ENCODE measurements around the gene RNF20. TPM values are rescaled to one million over a fixed set of nuclear protein-coding genes. Genes with fewer than 3 reads are reported as not detected.

Gene RNF20
- polyA plus RNA-seq, 1 donor (not counting 4 experiments of a cell fraction or from before 2014, with no cell fraction given) = 28.8 TPM

DNA sequence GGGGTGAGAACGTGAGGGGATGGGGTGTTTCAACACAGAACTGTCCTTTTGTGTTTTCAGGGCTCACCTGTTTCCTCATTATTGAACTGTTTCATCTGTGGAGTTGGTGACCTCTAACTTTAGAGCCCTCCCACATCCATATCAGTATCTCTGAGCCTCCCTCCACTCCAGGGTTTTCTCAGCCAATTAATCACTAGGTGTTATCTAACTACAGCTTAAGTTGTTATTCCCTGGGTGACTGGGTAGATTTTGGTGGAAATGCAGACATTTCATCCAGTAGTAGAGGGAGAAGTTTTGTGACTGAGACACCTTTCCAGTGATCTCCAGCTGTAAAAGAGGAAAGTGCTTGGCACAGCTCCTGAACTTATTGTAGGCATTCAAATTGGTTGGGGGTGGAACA, 37.5 kb downstream of the RNF20 start:
- no peaks in the 10 kb centered on the region for H3K9me3 ChIP-seq (ENCODE audit: control insufficient read depth, low read depth, low read length)
- peaks cover 2 to 3% of the 10 kb centered on the region in 2 experiments for H3K36me3 ChIP-seq (ENCODE audit: control insufficient read depth in 2 of 2, extremely low read depth in 1 of 2, insufficient read depth in 2 of 2, low read length in 2 of 2)
- TF ChIP-seq CTCF (optimal IDR thresholded peaks at IDR 0.05 in 1 of 3, IDR thresholded peaks at IDR 0.05 in 1 of 3, conservative IDR thresholded peaks at IDR 0.05 in 1 of 3; ENCODE audit: extremely low read depth in 1 of 3, insufficient read depth in 2 of 3, low read length in 3 of 3) (no peak), EZH2 (IDR thresholded peaks at IDR 0.05; ENCODE audit: low read length) (no peak)
- H3K4me2 ChIP-seq (ENCODE audit: control insufficient read depth, extremely low read depth, insufficient read depth, low read depth, low read length) = no peak overlapping the region
- H3K4me3 ChIP-seq (ENCODE audit: control insufficient read depth in 2 of 3, extremely low read depth in 1 of 3, insufficient read depth in 2 of 3, low read depth in 1 of 3, low read length in 3 of 3) = no peak overlapping the region
- no peaks in the 10 kb centered on the region for H4K20me1 ChIP-seq (ENCODE audit: control insufficient read depth, extremely low read depth, insufficient read depth, low read length)
- DNase-seq (ENCODE audit: low read depth, low spot score) (no peak), FAIRE-seq (no peak)
- H3K27ac ChIP-seq (ENCODE audit: control insufficient read depth, insufficient read depth, low read length) = no peak overlapping the region
- no peak overlapping the region for H2AFZ ChIP-seq (ENCODE audit: control insufficient read depth, low read length)
- dilution Hi-C loops (cut with MboI; ENCODE audit: extremely low pct_ligation_motif_present, low sequenced_read_pairs) = no loop called here
- no peaks in the 10 kb centered on the region for H3K4me1 ChIP-seq (ENCODE audit: control insufficient read depth, extremely low read depth, insufficient read depth, low read length)
- H3K9me1 ChIP-seq (ENCODE audit: control insufficient read depth, extremely low read depth, insufficient read depth, low read length) = no peaks in the 10 kb centered on the region
- no peak overlapping the region for H3K9ac ChIP-seq (ENCODE audit: control insufficient read depth, extremely low read depth, insufficient read depth, low read length)
- no peaks in the 10 kb centered on the region for H3K79me2 ChIP-seq (ENCODE audit: control insufficient read depth, insufficient read depth, low read length)
- no peaks in the 10 kb centered on the region for H3K27me3 ChIP-seq (ENCODE audit: control insufficient read depth, extremely low read depth, insufficient read depth, low read length)

DNA sequence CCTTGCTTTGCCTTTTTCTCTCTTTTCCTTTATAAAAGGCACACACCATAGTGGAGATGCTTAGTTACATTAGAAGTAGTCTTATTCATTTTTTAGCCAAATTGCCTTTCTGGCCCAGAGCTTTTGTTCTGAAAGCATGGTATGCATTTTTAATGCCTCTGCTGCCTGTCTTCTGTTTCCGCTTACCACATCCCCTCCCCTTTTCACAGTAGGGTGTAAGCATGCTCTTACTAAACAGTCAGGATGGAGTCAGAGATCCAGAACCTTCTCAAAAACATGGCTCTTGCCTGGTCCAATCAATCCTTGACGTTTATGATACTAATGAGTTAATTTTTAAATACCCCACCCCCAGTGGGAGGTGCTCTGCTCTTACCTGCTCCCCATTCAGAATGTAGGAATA, 38.7 kb downstream of the RNF20 start:
- TF ChIP-seq EZH2 (IDR thresholded peaks at IDR 0.05; ENCODE audit: low read length) = no peak
- TF ChIP-seq CTCF (optimal IDR thresholded peaks at IDR 0.05 in 1 of 3, IDR thresholded peaks at IDR 0.05 in 1 of 3, conservative IDR thresholded peaks at IDR 0.05 in 1 of 3; ENCODE audit: extremely low read depth in 1 of 3, insufficient read depth in 2 of 3, low read length in 3 of 3) = no peak
- Histone ChIP-seq H3K36me3 (ENCODE audit: control insufficient read depth in 2 of 2, extremely low read depth in 1 of 2, insufficient read depth in 2 of 2, low read length in 2 of 2) (peaks cover 2 to 3% of the 10 kb centered on the region in 2 experiments), H3K4me1 (ENCODE audit: control insufficient read depth, extremely low read depth, insufficient read depth, low read length) (no peaks in the 10 kb centered on the region), H3K9ac (ENCODE audit: control insufficient read depth, extremely low read depth, insufficient read depth, low read length) (no peak overlapping the region), H3K27me3 (ENCODE audit: control insufficient read depth, extremely low read depth, insufficient read depth, low read length) (no peaks in the 10 kb centered on the region), H2AFZ (ENCODE audit: control insufficient read depth, low read length) (no peak overlapping the region), H3K9me3 (ENCODE audit: control insufficient read depth, low read depth, low read length) (no peaks in the 10 kb centered on the region), H3K79me2 (ENCODE audit: control insufficient read depth, insufficient read depth, low read length) (no peaks in the 10 kb centered on the region), H3K4me2 (ENCODE audit: control insufficient read depth, extremely low read depth, insufficient read depth, low read depth, low read length) (no peak overlapping the region), H3K27ac (ENCODE audit: control insufficient read depth, insufficient read depth, low read length) (no peak overlapping the region), H3K9me1 (ENCODE audit: control insufficient read depth, extremely low read depth, insufficient read depth, low read length) (no peaks in the 10 kb centered on the region), H4K20me1 (ENCODE audit: control insufficient read depth, extremely low read depth, insufficient read depth, low read length) (no peaks in the 10 kb centered on the region), H3K4me3 (ENCODE audit: control insufficient read depth in 2 of 3, extremely low read depth in 1 of 3, insufficient read depth in 2 of 3, low read depth in 1 of 3, low read length in 3 of 3) (no peak overlapping the region)
- DNase-seq (ENCODE audit: low read depth, low spot score) (no peak), FAIRE-seq (no peak)
- dilution Hi-C loops (cut with MboI; ENCODE audit: extremely low pct_ligation_motif_present, low sequenced_read_pairs) = no loop called here

All from keratinocyte (primary cell).